BLaER1 (cell line): Measurements from ENCODE around the gene BCL2L1.
A peak's percentile ranks its signal among the peaks of the same experiment; 100 is the strongest.
"Not testable (repeated sequence)": the region's sequence is repeated elsewhere in the genome, so short reads cannot be mapped to it uniquely, and the experiment has no call there.

ENCODE experiments used
- H3K27ac ChIP-seq: shearing (Covaris generic); formaldehyde crosslinking; 2 replicates; pipeline ENCODE4 v1.8.1; 2022
- H3K27me3 ChIP-seq: shearing (Covaris generic); formaldehyde crosslinking; 2 replicates; pipeline ENCODE4 v1.8.1; 2022
- H3K36me3 ChIP-seq: shearing (Covaris generic); formaldehyde crosslinking; 2 replicates; pipeline ENCODE4 v1.8.1; 2022
- H3K4me1 ChIP-seq: shearing (Covaris generic); formaldehyde crosslinking; 2 replicates; pipeline ENCODE4 v1.8.1; 2022
- H3K4me2 ChIP-seq: shearing (Covaris generic); formaldehyde crosslinking; 2 replicates; pipeline ENCODE4 v1.8.1; 2022
- H3K4me3 ChIP-seq: shearing (Covaris generic); formaldehyde crosslinking; 2 replicates; pipeline ENCODE4 v1.8.1; 2022
- H3K9ac ChIP-seq: shearing (Covaris generic); formaldehyde crosslinking; 2 replicates; pipeline ENCODE4 v1.8.1; 2022
- H3K9me3 ChIP-seq: shearing (Covaris generic); formaldehyde crosslinking; 2 replicates; pipeline ENCODE4 v1.8.1; 2022
- H4K20me1 ChIP-seq: shearing (Covaris generic); formaldehyde crosslinking; 2 replicates; pipeline ENCODE4 v1.8.1; 2022
- Cebpa-rat ChIP-seq: shearing (Covaris generic); IDR thresholded peaks from 2 replicates; pipeline ENCODE4 v1.8.1; 2022

The BCL2L1 gene

GRCh38 chr20:31663524-31663837, 59.2 kb downstream of the BCL2L1 start:
- no peak overlapping the region for H3K4me3 ChIP-seq
- H3K4me2 ChIP-seq = peak overlapping the region; percentile 80; the same call in 1 of the 2 replicates
- H3K27ac ChIP-seq = peak overlapping the region; percentile 86
- peak overlapping the region; percentile 68 for H3K9ac ChIP-seq
- no peak for TF ChIP-seq Cebpa-rat
- H3K4me1 ChIP-seq = peaks cover 72% of the 10 kb centered on the region
- no peaks in the 10 kb centered on the region for H3K9me3 ChIP-seq
- peaks cover 27% of the 10 kb centered on the region for H3K36me3 ChIP-seq
- H3K27me3 ChIP-seq = no peaks in the 10 kb centered on the region
- no peaks in the 10 kb centered on the region for H4K20me1 ChIP-seq

GRCh38 chr20:31662372-31662854, 60.3 kb downstream of the BCL2L1 start:
- peaks cover 27% of the 10 kb centered on the region for H3K36me3 ChIP-seq
- no peaks in the 10 kb centered on the region for H3K9me3 ChIP-seq
- H3K27ac ChIP-seq = peak overlapping the region; percentile 64
- H3K4me2 ChIP-seq = peak overlapping the region; percentile 76
- H3K4me1 ChIP-seq = peaks cover 62% of the 10 kb centered on the region
- H4K20me1 ChIP-seq = no peaks in the 10 kb centered on the region
- no peak overlapping the region for H3K4me3 ChIP-seq
- no peaks in the 10 kb centered on the region for H3K27me3 ChIP-seq
- H3K9ac ChIP-seq = peak overlapping the region; percentile 28; the same call in 1 of the 2 replicates
- TF ChIP-seq Cebpa-rat = no peak

GRCh38 chr20:31661625-31662371, 60.9 kb downstream of the BCL2L1 start:
- Histone ChIP-seq H3K4me1 (peaks cover 55% of the 10 kb centered on the region), H3K27me3 (no peaks in the 10 kb centered on the region), H3K9me3 (no peaks in the 10 kb centered on the region), H3K36me3 (peaks cover 27% of the 10 kb centered on the region), H3K4me2 (peak overlapping the region; percentile 76), H4K20me1 (no peaks in the 10 kb centered on the region), H3K9ac (peak overlapping the region; percentile 47; the same call in 1 of the 2 replicates), H3K4me3 (peak overlapping the region; percentile 35; the same call in 1 of the 2 replicates), H3K27ac (peak overlapping the region; percentile 64)
- TF ChIP-seq Cebpa-rat = no peak

GRCh38 chr20:31654534-31654933, 68.1 kb downstream of the BCL2L1 start:
- Histone ChIP-seq H3K4me1 (peaks cover 12% of the 10 kb centered on the region), H3K27ac (no peak overlapping the region), H3K4me2 (no peak overlapping the region), H3K4me3 (no peak overlapping the region), H3K9ac (no peak overlapping the region), H3K27me3 (no peaks in the 10 kb centered on the region), H3K36me3 (no peaks in the 10 kb centered on the region), H3K9me3 (no peaks in the 10 kb centered on the region), H4K20me1 (no peaks in the 10 kb centered on the region)
- TF ChIP-seq Cebpa-rat = no peak

- no peak overlapping the region for H3K4me2 ChIP-seq
- H4K20me1 ChIP-seq = no peaks in the 10 kb centered on the region
- no peaks in the 10 kb centered on the region for H3K9me3 ChIP-seq
- peaks cover 12% of the 10 kb centered on the region for H3K4me1 ChIP-seq
- no peaks in the 10 kb centered on the region for H3K36me3 ChIP-seq
- no peak overlapping the region for H3K27ac ChIP-seq
- no peak for TF ChIP-seq Cebpa-rat
- H3K9ac ChIP-seq = no peak overlapping the region
- H3K4me3 ChIP-seq = no peak overlapping the region
- no peaks in the 10 kb centered on the region for H3K27me3 ChIP-seq
Measured at GRCh38 chr20:31653561-31653960, 69.1 kb downstream of the BCL2L1 start.

GRCh38 chr20:31652917-31653396, 69.7 kb downstream of the BCL2L1 start:
- H3K4me2 ChIP-seq = no peak overlapping the region
- no peak overlapping the region for H3K27ac ChIP-seq
- TF ChIP-seq Cebpa-rat = no peak

GRCh38 chr20:31648104-31648503, 74.6 kb downstream of the BCL2L1 start:
- H3K27me3 ChIP-seq, H3K4me2 ChIP-seq, H3K9me3 ChIP-seq, H3K27ac ChIP-seq, H3K9ac ChIP-seq, H3K36me3 ChIP-seq, H4K20me1 ChIP-seq, H3K4me3 ChIP-seq: not testable (repeated sequence)
- H3K4me1 ChIP-seq = peaks cover 16% of the 10 kb centered on the region

More at GRCh38 chr20:31652917-31653396, 69.7 kb downstream of the BCL2L1 start:
- Histone ChIP-seq H3K9me3 (no peaks in the 10 kb centered on the region), H3K4me3 (no peak overlapping the region), H4K20me1 (no peaks in the 10 kb centered on the region), H3K4me1 (peaks cover 12% of the 10 kb centered on the region), H3K27me3 (no peaks in the 10 kb centered on the region), H3K9ac (no peak overlapping the region), H3K36me3 (no peaks in the 10 kb centered on the region)

GRCh38 chr20:31644701-31645100, 78.0 kb downstream of the BCL2L1 start:
- Histone ChIP-seq H3K36me3 (no peaks in the 10 kb centered on the region), H4K20me1 (no peaks in the 10 kb centered on the region), H3K27ac (no peak overlapping the region), H3K4me1 (peaks cover 11% of the 10 kb centered on the region), H3K9ac (no peak overlapping the region), H3K9me3 (no peaks in the 10 kb centered on the region), H3K4me2 (no peak overlapping the region), H3K4me3 (no peak overlapping the region), H3K27me3 (no peaks in the 10 kb centered on the region)
- TF ChIP-seq Cebpa-rat = no peak

GRCh38 chr20:31643522-31643921, 79.1 kb downstream of the BCL2L1 start:
- no peak overlapping the region for H3K27ac ChIP-seq
- no peak for TF ChIP-seq Cebpa-rat
- no peaks in the 10 kb centered on the region for H3K9me3 ChIP-seq
- H3K4me3 ChIP-seq = no peak overlapping the region
- H3K4me2 ChIP-seq = peak overlapping the region; percentile 41
- no peaks in the 10 kb centered on the region for H4K20me1 ChIP-seq
- H3K4me1 ChIP-seq = peaks cover 10% of the 10 kb centered on the region
- H3K9ac ChIP-seq = no peak overlapping the region
- no peaks in the 10 kb centered on the region for H3K27me3 ChIP-seq
- no peaks in the 10 kb centered on the region for H3K36me3 ChIP-seq

GRCh38 chr20:31642837-31643236, 79.8 kb downstream of the BCL2L1 start:
- no peak for TF ChIP-seq Cebpa-rat
- H4K20me1 ChIP-seq = no peaks in the 10 kb centered on the region
- no peaks in the 10 kb centered on the region for H3K27me3 ChIP-seq
- peak overlapping the region; percentile 41 for H3K4me2 ChIP-seq
- peaks cover 10% of the 10 kb centered on the region for H3K4me1 ChIP-seq
- no peaks in the 10 kb centered on the region for H3K36me3 ChIP-seq
- no peak overlapping the region for H3K27ac ChIP-seq
- H3K9ac ChIP-seq = no peak overlapping the region; the same call in 1 of the 2 replicates
- H3K4me3 ChIP-seq = no peak overlapping the region
- H3K9me3 ChIP-seq = no peaks in the 10 kb centered on the region
